Erythroblast (primary cell): Measurements from ENCODE around the gene SOX8.
"Not testable (repeated sequence)": the region's sequence is repeated elsewhere in the genome, so short reads cannot be mapped to it uniquely, and the experiment has no call there.

ENCODE experiments used
- DNase-seq, 2 experiments: peaks; one replicate each; lab custom pipeline; 2025; lab: John Stamatoyannopoulos, UW
- GATA1 ChIP-seq: IDR thresholded peaks from 2 replicates; pipeline ENCODE4 v1.6.1; 2011; ENCODE audit warnings: low read depth, mild to moderate bottlenecking, control low read depth, low read length, moderate library complexity
- POLR2A ChIP-seq: IDR thresholded peaks from 2 replicates; pipeline ENCODE4 v1.6.1; 2011; ENCODE audit warnings: mild to moderate bottlenecking, low read length

Gene SOX8

GRCh38 chr16:946048-946395 lies 35.5 kb upstream of the SOX8 start:
- DNase-seq = no peak
- no peak for TF ChIP-seq POLR2A
- TF ChIP-seq GATA1 = no peak

GRCh38 chr16:947255-947921 lies 34.2 kb upstream of the SOX8 start:
- no peak for DNase-seq
- no peak for TF ChIP-seq POLR2A
- no peak for TF ChIP-seq GATA1

- not testable (repeated sequence) for DNase-seq
Measured at GRCh38 chr16:947922-948303, 33.7 kb upstream of the SOX8 start.

GRCh38 chr16:948767-949166 lies 32.8 kb upstream of the SOX8 start:
- DNase-seq = not testable (repeated sequence)

GRCh38 chr16:950733-951573 lies 30.6 kb upstream of the SOX8 start:
- DNase-seq = not testable (repeated sequence)

GRCh38 chr16:951660-952301 lies 29.8 kb upstream of the SOX8 start:
- TF ChIP-seq GATA1 = no peak
- no peak for TF ChIP-seq POLR2A
- DNase-seq = no peak

GRCh38 chr16:952321-952720 lies 29.2 kb upstream of the SOX8 start:
- TF ChIP-seq GATA1 = no peak
- no peak for TF ChIP-seq POLR2A
- no peak for DNase-seq

- not testable (repeated sequence) for DNase-seq
Measured at GRCh38 chr16:953818-954217, 27.8 kb upstream of the SOX8 start.

- DNase-seq = not testable (repeated sequence)
Measured at GRCh38 chr16:955766-956165, 25.8 kb upstream of the SOX8 start.

- TF ChIP-seq GATA1 (no peak), POLR2A (no peak)
Measured at GRCh38 chr16:959232-960040, 22.1 kb upstream of the SOX8 start.

GRCh38 chr16:962366-962765 lies 19.2 kb upstream of the SOX8 start:
- DNase-seq = no peak
- TF ChIP-seq GATA1 (no peak), POLR2A (no peak)

More at GRCh38 chr16:959232-960040, 22.1 kb upstream of the SOX8 start:
- DNase-seq = no peak

GRCh38 chr16:962901-963814 lies 18.4 kb upstream of the SOX8 start:
- TF ChIP-seq GATA1 = no peak
- no peak for DNase-seq

GRCh38 chr16:963913-964312 lies 17.7 kb upstream of the SOX8 start:
- TF ChIP-seq GATA1 (no peak), POLR2A (no peak)
- no peak for DNase-seq
